Femur (tissue), 1 donor: ENCODE measurements around the gene GCH1.
A peak's percentile ranks its signal among the peaks of the same experiment; 100 is the strongest.
"Not testable (repeated sequence)": the region's sequence is repeated elsewhere in the genome, so short reads cannot be mapped to it uniquely, and the experiment has no call there.

Experiments used
- DNase-seq: peaks from one replicate; pipeline ENCODE4 v3.0.0-alpha.2; 2017

Gene GCH1

DNA sequence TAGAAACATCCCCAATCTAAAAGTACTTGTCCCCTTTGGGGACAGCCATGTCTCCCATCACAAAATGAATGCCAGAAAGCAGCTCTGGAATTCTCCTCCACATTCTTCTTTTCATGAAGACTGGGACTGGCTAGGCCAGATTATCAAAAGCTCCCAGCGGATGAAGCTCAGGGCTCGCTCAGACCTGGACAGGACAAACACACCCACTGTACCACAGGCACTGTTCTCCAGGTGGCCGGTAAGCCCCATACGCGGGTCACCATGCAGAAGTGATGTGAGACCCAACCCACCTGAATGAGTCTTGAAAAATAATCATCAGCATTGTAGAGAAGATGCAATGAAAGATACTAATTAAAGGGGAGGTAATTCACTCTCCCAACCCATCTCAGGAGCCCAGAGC, 85.1 kb downstream of the GCH1 start:
- DNase-seq = no peak

- no peak for DNase-seq
These were observed 86.2 kb downstream of the GCH1 start for GRCh38 chr14:54816450-54816849.

DNA sequence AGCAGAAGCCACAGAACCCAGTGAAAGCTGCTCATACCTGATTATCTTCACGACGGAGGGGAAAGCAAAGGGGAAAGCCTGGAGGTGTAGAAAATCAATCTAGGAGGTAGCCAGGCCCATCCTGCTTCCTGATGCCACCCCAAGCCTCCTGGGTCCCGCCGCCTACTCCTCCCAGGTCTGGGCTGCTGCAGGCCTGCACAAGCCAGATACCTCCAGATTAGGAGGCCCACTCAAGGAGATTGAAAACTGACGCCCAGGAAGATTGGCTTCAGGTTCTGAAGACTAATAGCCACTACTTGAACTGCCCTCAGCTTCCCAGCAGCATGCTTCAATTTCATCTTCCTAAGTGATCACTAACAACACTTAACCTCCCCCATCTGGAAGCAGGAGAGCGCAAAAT, 87.1 kb downstream of the GCH1 start:
- DNase-seq = no peak

GRCh38 chr14:54815016-54815415, 87.6 kb downstream of the GCH1 start:
- peak; percentile 76 for DNase-seq

GRCh38 chr14:54814076-54814475, 88.5 kb downstream of the GCH1 start:
- DNase-seq = no peak

- no peak for DNase-seq
These were observed 89.5 kb downstream of the GCH1 start for GRCh38 chr14:54813081-54813480.

DNA sequence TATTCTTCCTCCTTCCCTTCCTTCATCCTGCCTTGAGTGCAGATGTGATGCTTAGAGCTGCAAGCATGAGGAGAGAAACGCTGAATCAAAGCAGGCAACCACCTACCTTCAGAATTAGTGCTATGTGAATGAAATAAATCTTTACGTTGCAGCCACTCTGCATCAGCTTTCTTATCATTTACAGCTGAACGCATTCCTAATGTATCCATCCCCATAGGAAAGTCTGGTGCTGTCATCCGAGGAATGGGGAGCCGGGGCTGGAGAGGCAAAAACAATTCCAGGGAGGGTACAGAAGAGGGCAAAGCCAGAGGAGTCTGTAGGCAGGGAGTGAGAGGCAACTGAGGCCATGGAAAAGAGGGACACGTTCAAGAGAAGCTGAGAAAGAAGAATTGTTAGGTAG, 90.0 kb downstream of the GCH1 start:
- no peak for DNase-seq

GRCh38 chr14:54809767-54810166, 92.9 kb downstream of the GCH1 start:
- no peak for DNase-seq

- DNase-seq = no peak
These were observed 94.1 kb downstream of the GCH1 start for GRCh38 chr14:54808326-54809161.

DNA sequence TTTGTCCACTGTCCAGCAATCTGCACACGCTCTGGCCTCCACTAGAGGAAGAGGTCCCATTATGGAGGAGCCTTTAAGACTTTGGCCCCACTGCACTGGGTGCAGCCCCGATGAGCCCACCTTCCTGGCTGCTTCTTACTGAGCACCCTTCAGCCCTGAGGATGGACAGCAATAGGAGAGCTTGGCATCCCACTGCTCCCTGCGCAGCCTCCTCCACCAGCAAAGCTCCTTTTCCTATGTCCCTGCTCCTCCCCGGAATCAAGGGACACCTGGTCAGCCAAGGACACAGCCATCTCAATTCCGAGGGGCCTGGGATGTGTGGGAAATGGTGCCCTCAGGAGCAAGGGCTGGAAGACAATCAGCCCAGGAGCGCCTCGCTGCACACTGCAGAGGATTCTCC, 94.7 kb downstream of the GCH1 start:
- DNase-seq = no peak

GRCh38 chr14:54807428-54807827, 95.2 kb downstream of the GCH1 start:
- no peak for DNase-seq

- no peak for DNase-seq
These were observed 96.0 kb downstream of the GCH1 start for GRCh38 chr14:54806616-54807015.

DNA sequence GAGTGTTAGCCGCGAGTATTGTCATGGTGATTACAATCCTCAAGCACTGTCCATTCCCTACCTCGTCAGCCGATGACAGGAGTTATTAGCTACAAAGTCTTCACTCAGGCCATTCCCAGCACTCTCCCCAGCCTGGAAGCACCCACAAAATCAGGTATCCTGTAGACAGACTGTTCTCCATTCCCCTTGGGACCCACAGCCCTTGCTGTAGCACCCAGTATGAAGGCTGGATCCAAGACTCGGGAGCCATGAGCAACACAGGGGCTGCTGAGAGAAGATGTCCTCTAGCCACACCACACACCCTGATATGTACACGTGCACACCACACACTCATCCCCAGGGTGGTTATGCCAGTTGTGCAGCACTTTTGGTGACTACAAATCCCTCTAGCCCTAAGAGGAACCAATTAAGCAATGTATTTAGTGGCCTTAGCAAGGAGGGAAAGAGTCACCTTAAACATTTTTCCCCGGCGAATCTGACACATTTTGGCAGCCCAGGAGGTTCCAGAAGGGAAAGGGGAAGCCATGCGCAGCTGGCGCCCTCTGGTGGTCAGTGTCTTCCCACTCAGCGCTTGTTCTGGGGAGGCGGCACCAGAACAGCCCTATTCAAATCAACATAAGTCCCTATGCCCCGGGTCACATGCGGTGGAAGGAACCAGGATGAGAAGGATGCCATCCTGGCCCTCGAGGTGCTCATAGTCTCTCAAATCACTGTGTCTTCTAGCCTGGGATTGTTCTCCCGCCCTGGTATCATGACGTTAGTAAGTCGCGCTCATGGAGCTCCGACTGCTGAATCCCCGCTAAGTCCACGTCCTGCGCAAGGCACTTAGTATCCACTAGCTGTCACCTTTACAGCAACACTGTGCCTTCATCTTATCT, 96.9 kb downstream of the GCH1 start:
- peak; percentile 88 for DNase-seq

- no peak for DNase-seq
These were observed 97.6 kb downstream of the GCH1 start for GRCh38 chr14:54805070-54805444.

GRCh38 chr14:54804538-54805041, 98.0 kb downstream of the GCH1 start:
- no peak for DNase-seq

GRCh38 chr14:54803926-54804537, 98.6 kb downstream of the GCH1 start:
- no peak for DNase-seq

DNA sequence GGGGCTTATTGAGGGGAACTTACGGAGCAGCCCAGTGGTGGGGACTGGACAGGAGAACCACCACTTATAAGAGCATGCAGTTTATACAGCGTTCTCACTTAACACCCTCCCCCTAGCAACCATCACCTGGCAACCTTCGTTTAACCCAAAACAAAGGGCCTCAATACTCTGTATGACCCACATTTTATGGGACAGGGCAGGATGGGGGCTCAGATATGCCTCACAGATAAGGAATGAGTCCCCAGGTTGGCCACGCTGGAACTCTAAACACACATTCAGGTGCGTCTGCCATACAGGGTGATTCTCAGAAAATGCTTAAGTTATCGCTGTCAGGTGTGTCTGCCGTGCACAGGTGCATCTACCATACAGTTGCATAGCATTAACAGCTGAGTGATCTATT, 99.2 kb downstream of the GCH1 start:
- DNase-seq = no peak

GRCh38 chr14:54801482-54801881, 101.1 kb downstream of the GCH1 start:
- not testable (repeated sequence) for DNase-seq

- peak; percentile 2 for DNase-seq
These were observed 104.0 kb downstream of the GCH1 start for GRCh38 chr14:54798465-54799124.

DNA sequence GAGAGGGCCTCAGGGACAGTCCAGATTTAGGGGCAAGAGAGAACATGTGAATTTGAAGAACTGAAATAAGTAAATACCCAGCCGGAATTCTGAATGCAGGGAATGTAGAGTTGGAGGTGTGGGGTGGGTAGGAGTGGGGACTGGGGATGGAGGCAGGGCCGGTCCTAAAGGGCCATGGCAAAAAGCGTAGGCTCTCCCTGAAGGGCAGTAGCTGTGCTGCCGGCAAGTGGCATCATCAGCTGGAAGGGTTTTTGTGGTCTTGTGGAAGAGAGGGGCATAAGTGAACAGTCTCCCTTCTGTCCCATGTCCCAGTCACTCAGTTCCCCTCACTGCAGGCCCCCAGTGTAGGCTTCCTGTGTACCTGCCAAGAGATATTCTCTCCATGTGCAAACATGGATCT, 104.6 kb downstream of the GCH1 start:
- DNase-seq = peak; percentile 2

- DNase-seq = peak; percentile 10
These were observed 105.1 kb downstream of the GCH1 start for GRCh38 chr14:54797556-54797955.

GRCh38 chr14:54796961-54797360, 105.7 kb downstream of the GCH1 start:
- no peak for DNase-seq

- peak; percentile 8 for DNase-seq
These were observed 107.8 kb downstream of the GCH1 start for GRCh38 chr14:54794796-54795195.
